ENCODE results near the gene GABBR1. TPM values are rescaled to one million over a fixed set of nuclear protein-coding genes. Genes with fewer than 3 reads are reported as not detected.

Gene GABBR1
- total RNA-seq, 1 donor from 2014 or later = 12.0 TPM

- no peak for DNase-seq (ENCODE audit: extremely low read depth, low read depth, low spot score)
These were observed 7.5 kb downstream of the GABBR1 start for GRCh38 chr6:29625337-29625930.

GRCh38 chr6:29624520-29624961, 8.4 kb downstream of the GABBR1 start:
- DNase-seq (ENCODE audit: extremely low read depth, low read depth, low spot score) = no peak

GRCh38 chr6:29620630-29621029, 12.4 kb downstream of the GABBR1 start:
- DNase-seq (ENCODE audit: extremely low read depth, low read depth, low spot score) = no peak

- no peak for DNase-seq (ENCODE audit: extremely low read depth, low read depth, low spot score)
These were observed 13.3 kb downstream of the GABBR1 start for GRCh38 chr6:29619578-29620160.

- no peak for DNase-seq (ENCODE audit: extremely low read depth, low read depth, low spot score)
These were observed 15.0 kb downstream of the GABBR1 start for GRCh38 chr6:29617782-29618554.

GRCh38 chr6:29611426-29611825, 21.6 kb downstream of the GABBR1 start:
- DNase-seq (ENCODE audit: extremely low read depth, low read depth, low spot score) = no peak

- no peak for DNase-seq (ENCODE audit: extremely low read depth, low read depth, low spot score)
These were observed 22.4 kb downstream of the GABBR1 start for GRCh38 chr6:29610540-29610939.

GRCh38 chr6:29608131-29608530, 24.9 kb downstream of the GABBR1 start:
- DNase-seq (ENCODE audit: extremely low read depth, low read depth, low spot score) = no peak

- no peak for DNase-seq (ENCODE audit: extremely low read depth, low read depth, low spot score)
These were observed 29.1 kb downstream of the GABBR1 start for GRCh38 chr6:29603930-29604329.

- DNase-seq (ENCODE audit: extremely low read depth, low read depth, low spot score) = no peak
These were observed 29.5 kb downstream of the GABBR1 start for GRCh38 chr6:29603456-29603855.

- DNase-seq (ENCODE audit: extremely low read depth, low read depth, low spot score) = no peak
These were observed 30.2 kb downstream of the GABBR1 start for GRCh38 chr6:29602564-29603361.

GRCh38 chr6:29598172-29598747, 34.7 kb downstream of the GABBR1 start:
- DNase-seq (ENCODE audit: extremely low read depth, low read depth, low spot score) = no peak

GRCh38 chr6:29597184-29597583, 35.8 kb downstream of the GABBR1 start:
- DNase-seq (ENCODE audit: extremely low read depth, low read depth, low spot score) = no peak

GRCh38 chr6:29596381-29596900, 36.5 kb downstream of the GABBR1 start:
- DNase-seq (ENCODE audit: extremely low read depth, low read depth, low spot score) = no peak

GRCh38 chr6:29593199-29593855, 39.7 kb downstream of the GABBR1 start:
- no peak for DNase-seq (ENCODE audit: extremely low read depth, low read depth, low spot score)

- no peak for DNase-seq (ENCODE audit: extremely low read depth, low read depth, low spot score)
These were observed 41.3 kb downstream of the GABBR1 start for GRCh38 chr6:29591677-29592076.

- no peak for DNase-seq (ENCODE audit: extremely low read depth, low read depth, low spot score)
These were observed 42.7 kb downstream of the GABBR1 start for GRCh38 chr6:29590218-29590808.

GRCh38 chr6:29589423-29590048, 43.4 kb downstream of the GABBR1 start:
- DNase-seq (ENCODE audit: extremely low read depth, low read depth, low spot score) = peak; percentile 27

- DNase-seq (ENCODE audit: extremely low read depth, low read depth, low spot score) = no peak
These were observed 48.2 kb downstream of the GABBR1 start, which contains the start of gene OR2H2 for GRCh38 chr6:29584821-29585220. Gene OR2H2, plus strand, starts transcription at chr6:29585121. Its CDS starts 2,824 bp downstream, at chr6:29587945.
